ENCODE data around the gene PTF1A.

PTF1A gene

GRCh38 chr10:23186697-23187096 is 5.4 kb upstream of the PTF1A start:
- DNase-seq = no peak

GRCh38 chr10:23187155-23187554 is 5.0 kb upstream of the PTF1A start:
- DNase-seq = no peak

GRCh38 chr10:23189024-23189423 is 3.1 kb upstream of the PTF1A start:
- no peak for DNase-seq

GRCh38 chr10:23190872-23191763 is 994 bp upstream of the PTF1A start:
- no peak for DNase-seq

- DNase-seq = no peak
These were observed 761 bp downstream of the PTF1A start for GRCh38 chr10:23192712-23193434.

GRCh38 chr10:23193435-23194074 is 1.4 kb downstream of the PTF1A start:
- no peak for DNase-seq

GRCh38 chr10:23194471-23194965 is 2.4 kb downstream of the PTF1A start:
- no peak for DNase-seq

GRCh38 chr10:23194966-23195845 is 3.1 kb downstream of the PTF1A start:
- DNase-seq = peak in 1 of 56 donors; percentile 7

- DNase-seq = peak in 1 of 56 donors; percentile 5
These were observed 3.9 kb downstream of the PTF1A start for GRCh38 chr10:23195846-23196600.

- DNase-seq = no peak
These were observed 4.8 kb downstream of the PTF1A start for GRCh38 chr10:23196915-23197314.

GRCh38 chr10:23197416-23197861 is 5.3 kb downstream of the PTF1A start:
- DNase-seq = no peak

GRCh38 chr10:23198610-23198939 is 6.5 kb downstream of the PTF1A start:
- DNase-seq = no peak

GRCh38 chr10:23198940-23199767 is 7.0 kb downstream of the PTF1A start:
- no peak for DNase-seq

- DNase-seq = no peak
These were observed 7.8 kb downstream of the PTF1A start for GRCh38 chr10:23199768-23200511.

GRCh38 chr10:23200586-23200985 is 8.5 kb downstream of the PTF1A start:
- no peak for DNase-seq

GRCh38 chr10:23200997-23201652 is 9.0 kb downstream of the PTF1A start:
- no peak for DNase-seq

- DNase-seq = no peak
These were observed 9.7 kb downstream of the PTF1A start for GRCh38 chr10:23201837-23202236.

GRCh38 chr10:23202779-23203178 is 10.7 kb downstream of the PTF1A start:
- peak in 2 of 56 donors; percentile 4 to 15 for DNase-seq

All from nucleus accumbens (tissue), 56 donors.